H1 (cell line): ENCODE data around the gene ZBTB45. TPM values are rescaled to one million over a fixed set of nuclear protein-coding genes. Genes with fewer than 3 reads are reported as not detected.

Experiments used
- BACH1 ChIP-seq: IDR thresholded peaks from 2 replicates; pipeline ENCODE4 v1.6.1; 2012; ENCODE audit warnings: low read length, improper control_type of control experiment
- E2F6 ChIP-seq: IDR thresholded peaks from 2 replicates; pipeline ENCODE4 v1.6.1; 2012; ENCODE audit warnings: inconsistent platforms
- EP300 ChIP-seq, 2 experiments: IDR thresholded peaks; 1 replicate in 1 of 2; 2 replicates in 1 of 2; pipeline ENCODE4 v1.6.1; 2011 to 2012; ENCODE audit warnings: low read depth in 2 of 2, low read length in 2 of 2, mild to moderate bottlenecking in 2 of 2, borderline replicate concordance in 1 of 2, inconsistent platforms in 1 of 2, moderate library complexity in 1 of 2
- NANOG ChIP-seq: IDR thresholded peaks from 2 replicates; pipeline ENCODE4 v1.6.1; 2011; ENCODE audit warnings: low read length, low read depth, mild to moderate bottlenecking, inconsistent platforms; ENCODE audit not compliant: insufficient read depth, poor library complexity, severe bottlenecking
- POLR2AphosphoS5 ChIP-seq: IDR thresholded peaks from 2 replicates; pipeline ENCODE4 v1.6.1; 2011; ENCODE audit warnings: low read depth, low read length
- RFX5 ChIP-seq: IDR thresholded peaks from 2 replicates; pipeline ENCODE4 v1.6.1; 2011; ENCODE audit warnings: low read depth, low read length, improper control_type of control experiment, borderline replicate concordance
- YY1 ChIP-seq: IDR thresholded peaks from 2 replicates; pipeline ENCODE4 v1.6.1; 2011; ENCODE audit warnings: low read depth, mild to moderate bottlenecking, low read length
- polyA plus RNA-seq, 7 experiments: library from polyadenylated mRNA; depleted of rRNA in 3 of 7; stranded (reverse) in 5 of 7; unstranded in 2 of 7; fragments of >200 nt in 5 of 7; fragments of 200-250 nt in 2 of 7; gene quantifications; 1 replicate in 5 of 7; 2 replicates in 1 of 7; 4 replicates in 1 of 7; pipeline versions ENCODE4 v1.2.1 to v1.2.3, GENCODE V29; 2011 to 2013; ENCODE audit warnings: missing spikeins in 2 of 7, mixed read lengths in 2 of 7
- total RNA-seq: library from RNA; stranded (reverse); fragmentation: NEBNext Ultra II Directional; extraction: Animal tissue kit (Norgen Biotek cat#: 25700); gene quantifications from 2 replicates; pipeline ENCODE4 v1.2.1, GENCODE V29; 2021
- TF ChIP-seq, protein P1 (sequence below): fragments of 300-600 bp; sonication (generic); IDR thresholded peaks from 2 replicates; pipeline ENCODE4 v1.7.1; 2012; ENCODE audit warnings: low read length, moderate library complexity, mild to moderate bottlenecking, inconsistent platforms; ENCODE audit not compliant: insufficient replicate concordance

ZBTB45 gene
- total and polyA plus RNA-seq, 2 of the 8 experiments (the other 6 are each of a cell fraction or from before 2014, with no cell fraction given): 16.9 to 17.2 TPM

DNA sequence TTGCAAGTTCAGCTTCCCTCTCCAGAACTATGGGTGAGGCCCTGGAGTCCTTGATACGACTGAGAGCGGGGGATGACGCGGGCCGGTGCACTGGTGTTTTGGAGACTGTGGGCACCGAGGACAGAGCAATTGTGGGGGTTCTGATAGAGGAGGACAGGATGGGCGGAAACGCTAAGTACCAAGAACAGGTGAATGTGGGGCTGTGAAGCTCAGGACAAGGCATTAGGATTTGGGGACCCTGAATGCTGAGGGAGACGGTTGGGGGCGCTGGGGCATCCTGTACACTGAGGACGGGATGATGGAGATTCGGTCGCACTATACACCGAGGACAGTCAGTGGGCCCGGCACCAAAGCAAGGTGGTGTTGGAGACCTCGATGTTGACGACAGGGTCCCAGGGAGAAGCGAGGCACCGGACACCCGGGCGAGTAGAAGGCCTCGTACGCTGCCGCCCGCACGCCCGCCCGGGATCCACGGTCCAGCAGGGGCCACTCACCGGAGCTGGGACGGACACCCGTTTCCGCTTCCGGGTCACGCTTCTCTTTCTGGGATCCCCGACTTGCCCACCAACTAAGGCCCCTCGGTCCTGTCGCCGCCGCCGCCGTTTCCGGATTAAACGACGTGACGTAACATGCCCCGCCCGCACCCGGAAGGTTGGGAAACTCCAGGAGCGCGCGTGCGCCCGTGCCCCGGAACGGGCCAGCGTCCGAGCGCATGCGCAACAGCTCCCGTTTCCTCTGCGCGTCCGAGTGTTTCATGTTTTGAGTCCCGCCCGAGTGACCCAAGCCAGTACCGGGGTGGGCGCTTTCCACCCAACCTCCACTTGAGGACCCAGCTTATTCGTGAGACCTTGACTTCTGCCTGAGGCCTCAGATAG, 35.1 kb upstream of the ZBTB45 start, which contains the start of gene CHMP2A (continued):
- TF ChIP-seq, protein P1, sequence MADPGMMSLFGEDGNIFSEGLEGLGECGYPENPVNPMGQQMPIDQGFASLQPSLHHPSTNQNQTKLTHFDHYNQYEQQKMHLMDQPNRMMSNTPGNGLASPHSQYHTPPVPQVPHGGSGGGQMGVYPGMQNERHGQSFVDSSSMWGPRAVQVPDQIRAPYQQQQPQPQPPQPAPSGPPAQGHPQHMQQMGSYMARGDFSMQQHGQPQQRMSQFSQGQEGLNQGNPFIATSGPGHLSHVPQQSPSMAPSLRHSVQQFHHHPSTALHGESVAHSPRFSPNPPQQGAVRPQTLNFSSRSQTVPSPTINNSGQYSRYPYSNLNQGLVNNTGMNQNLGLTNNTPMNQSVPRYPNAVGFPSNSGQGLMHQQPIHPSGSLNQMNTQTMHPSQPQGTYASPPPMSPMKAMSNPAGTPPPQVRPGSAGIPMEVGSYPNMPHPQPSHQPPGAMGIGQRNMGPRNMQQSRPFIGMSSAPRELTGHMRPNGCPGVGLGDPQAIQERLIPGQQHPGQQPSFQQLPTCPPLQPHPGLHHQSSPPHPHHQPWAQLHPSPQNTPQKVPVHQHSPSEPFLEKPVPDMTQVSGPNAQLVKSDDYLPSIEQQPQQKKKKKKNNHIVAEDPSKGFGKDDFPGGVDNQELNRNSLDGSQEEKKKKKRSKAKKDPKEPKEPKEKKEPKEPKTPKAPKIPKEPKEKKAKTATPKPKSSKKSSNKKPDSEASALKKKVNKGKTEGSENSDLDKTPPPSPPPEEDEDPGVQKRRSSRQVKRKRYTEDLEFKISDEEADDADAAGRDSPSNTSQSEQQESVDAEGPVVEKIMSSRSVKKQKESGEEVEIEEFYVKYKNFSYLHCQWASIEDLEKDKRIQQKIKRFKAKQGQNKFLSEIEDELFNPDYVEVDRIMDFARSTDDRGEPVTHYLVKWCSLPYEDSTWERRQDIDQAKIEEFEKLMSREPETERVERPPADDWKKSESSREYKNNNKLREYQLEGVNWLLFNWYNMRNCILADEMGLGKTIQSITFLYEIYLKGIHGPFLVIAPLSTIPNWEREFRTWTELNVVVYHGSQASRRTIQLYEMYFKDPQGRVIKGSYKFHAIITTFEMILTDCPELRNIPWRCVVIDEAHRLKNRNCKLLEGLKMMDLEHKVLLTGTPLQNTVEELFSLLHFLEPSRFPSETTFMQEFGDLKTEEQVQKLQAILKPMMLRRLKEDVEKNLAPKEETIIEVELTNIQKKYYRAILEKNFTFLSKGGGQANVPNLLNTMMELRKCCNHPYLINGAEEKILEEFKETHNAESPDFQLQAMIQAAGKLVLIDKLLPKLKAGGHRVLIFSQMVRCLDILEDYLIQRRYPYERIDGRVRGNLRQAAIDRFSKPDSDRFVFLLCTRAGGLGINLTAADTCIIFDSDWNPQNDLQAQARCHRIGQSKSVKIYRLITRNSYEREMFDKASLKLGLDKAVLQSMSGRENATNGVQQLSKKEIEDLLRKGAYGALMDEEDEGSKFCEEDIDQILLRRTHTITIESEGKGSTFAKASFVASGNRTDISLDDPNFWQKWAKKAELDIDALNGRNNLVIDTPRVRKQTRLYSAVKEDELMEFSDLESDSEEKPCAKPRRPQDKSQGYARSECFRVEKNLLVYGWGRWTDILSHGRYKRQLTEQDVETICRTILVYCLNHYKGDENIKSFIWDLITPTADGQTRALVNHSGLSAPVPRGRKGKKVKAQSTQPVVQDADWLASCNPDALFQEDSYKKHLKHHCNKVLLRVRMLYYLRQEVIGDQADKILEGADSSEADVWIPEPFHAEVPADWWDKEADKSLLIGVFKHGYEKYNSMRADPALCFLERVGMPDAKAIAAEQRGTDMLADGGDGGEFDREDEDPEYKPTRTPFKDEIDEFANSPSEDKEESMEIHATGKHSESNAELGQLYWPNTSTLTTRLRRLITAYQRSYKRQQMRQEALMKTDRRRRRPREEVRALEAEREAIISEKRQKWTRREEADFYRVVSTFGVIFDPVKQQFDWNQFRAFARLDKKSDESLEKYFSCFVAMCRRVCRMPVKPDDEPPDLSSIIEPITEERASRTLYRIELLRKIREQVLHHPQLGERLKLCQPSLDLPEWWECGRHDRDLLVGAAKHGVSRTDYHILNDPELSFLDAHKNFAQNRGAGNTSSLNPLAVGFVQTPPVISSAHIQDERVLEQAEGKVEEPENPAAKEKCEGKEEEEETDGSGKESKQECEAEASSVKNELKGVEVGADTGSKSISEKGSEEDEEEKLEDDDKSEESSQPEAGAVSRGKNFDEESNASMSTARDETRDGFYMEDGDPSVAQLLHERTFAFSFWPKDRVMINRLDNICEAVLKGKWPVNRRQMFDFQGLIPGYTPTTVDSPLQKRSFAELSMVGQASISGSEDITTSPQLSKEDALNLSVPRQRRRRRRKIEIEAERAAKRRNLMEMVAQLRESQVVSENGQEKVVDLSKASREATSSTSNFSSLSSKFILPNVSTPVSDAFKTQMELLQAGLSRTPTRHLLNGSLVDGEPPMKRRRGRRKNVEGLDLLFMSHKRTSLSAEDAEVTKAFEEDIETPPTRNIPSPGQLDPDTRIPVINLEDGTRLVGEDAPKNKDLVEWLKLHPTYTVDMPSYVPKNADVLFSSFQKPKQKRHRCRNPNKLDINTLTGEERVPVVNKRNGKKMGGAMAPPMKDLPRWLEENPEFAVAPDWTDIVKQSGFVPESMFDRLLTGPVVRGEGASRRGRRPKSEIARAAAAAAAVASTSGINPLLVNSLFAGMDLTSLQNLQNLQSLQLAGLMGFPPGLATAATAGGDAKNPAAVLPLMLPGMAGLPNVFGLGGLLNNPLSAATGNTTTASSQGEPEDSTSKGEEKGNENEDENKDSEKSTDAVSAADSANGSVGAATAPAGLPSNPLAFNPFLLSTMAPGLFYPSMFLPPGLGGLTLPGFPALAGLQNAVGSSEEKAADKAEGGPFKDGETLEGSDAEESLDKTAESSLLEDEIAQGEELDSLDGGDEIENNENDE: no peak
- no peak; the same call in 1 of the 2 replicates for TF ChIP-seq BACH1
- no peak for TF ChIP-seq EP300 (IDR thresholded peaks at IDR 0.05; ENCODE audit: borderline replicate concordance in 1 of 2, low read depth in 2 of 2, low read length in 2 of 2)
- no peak for TF ChIP-seq RFX5
- peak; percentile 88 for TF ChIP-seq POLR2AphosphoS5
- peak; percentile 38; the same call in 1 of the 2 replicates for TF ChIP-seq E2F6
- 0 out of 2 replicates have a peak, but pooled peaks have one; percentile 12 for TF ChIP-seq YY1
- TF ChIP-seq NANOG: no peak
